ENCODE measurements around the gene SPON1.
"Not testable (repeated sequence)": the region's sequence is repeated elsewhere in the genome, so short reads cannot be mapped to it uniquely, and the experiment has no call there.

The SPON1 gene

DNA sequence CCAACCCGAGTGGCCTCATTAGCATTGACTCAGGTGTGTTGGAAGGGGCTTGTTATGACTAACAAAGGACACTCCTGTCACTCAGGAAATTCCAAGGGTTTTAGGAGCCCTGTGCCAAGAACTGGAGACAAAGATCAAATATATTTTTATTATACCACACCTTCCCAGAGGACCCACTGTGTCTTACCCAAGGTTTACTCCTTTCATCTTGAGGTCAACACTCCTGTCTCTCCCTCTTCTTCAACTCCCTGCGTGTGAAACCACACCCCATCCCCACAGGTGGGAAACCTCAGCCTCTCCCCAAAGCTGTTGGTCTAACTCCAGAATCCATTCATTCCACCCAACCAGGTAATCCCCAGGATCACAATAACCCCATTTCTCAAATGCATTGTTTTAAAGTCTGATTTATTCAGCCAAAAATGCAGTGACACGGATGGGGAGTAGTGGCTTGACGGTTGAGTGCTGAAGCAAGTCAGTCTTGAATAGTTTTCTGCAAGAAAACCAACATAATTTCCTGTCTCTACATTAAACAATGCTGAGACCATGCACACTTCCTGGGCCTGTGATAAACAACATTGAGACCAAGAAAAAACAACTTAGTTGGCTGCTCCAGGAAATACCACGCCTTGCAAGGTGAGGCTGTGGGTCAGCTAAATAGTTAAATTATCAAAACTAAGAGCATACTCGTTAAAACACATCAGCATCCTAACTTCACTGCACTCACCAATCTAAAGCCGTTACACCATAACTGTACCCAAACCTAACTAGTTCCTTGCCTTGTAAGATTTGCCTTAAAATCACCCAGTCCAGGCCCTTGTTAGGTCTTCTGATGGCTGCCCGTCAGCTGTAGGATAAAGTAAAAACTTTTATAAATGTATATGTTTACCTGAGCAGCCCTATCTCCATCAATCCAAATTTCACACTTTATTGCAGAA is 38.5 kb upstream of the SPON1 start:
- Histone ChIP-seq H3K79me2 (ENCODE audit: insufficient read depth, low read length) (no peaks in the 10 kb centered on the region), H2AFZ (ENCODE audit: low read length) (no peak overlapping the region), H3K9ac (ENCODE audit: low read length) (no peak overlapping the region), H3K27ac (ENCODE audit: low read depth, low read length, poor library complexity, severe bottlenecking) (no peak overlapping the region), H3F3A (ENCODE audit: insufficient read depth, low read length) (no peaks in the 10 kb centered on the region), H3K27me3 (ENCODE audit: insufficient read depth, low read length) (no peaks in the 10 kb centered on the region), H3K36me3 (ENCODE audit: insufficient read depth, low read length) (no peaks in the 10 kb centered on the region), H3K9me2 (ENCODE audit: low read depth, low read length) (no peaks in the 10 kb centered on the region), H3K4me1 (ENCODE audit: insufficient read depth, low read length, severe bottlenecking) (no peaks in the 10 kb centered on the region), H3K9me3 (ENCODE audit: low read length) (no peaks in the 10 kb centered on the region), H4K20me1 (ENCODE audit: insufficient read depth, low read length) (no peaks in the 10 kb centered on the region), H3K4me3 (ENCODE audit: low read depth, low read length, poor library complexity, severe bottlenecking) (no peak overlapping the region), H3K4me2 (ENCODE audit: low read length) (no peak overlapping the region)
- no peak for TF ChIP-seq EZH2 (IDR thresholded peaks at IDR 0.05; ENCODE audit: borderline replicate concordance, low read length)
- TF ChIP-seq, protein P1, sequence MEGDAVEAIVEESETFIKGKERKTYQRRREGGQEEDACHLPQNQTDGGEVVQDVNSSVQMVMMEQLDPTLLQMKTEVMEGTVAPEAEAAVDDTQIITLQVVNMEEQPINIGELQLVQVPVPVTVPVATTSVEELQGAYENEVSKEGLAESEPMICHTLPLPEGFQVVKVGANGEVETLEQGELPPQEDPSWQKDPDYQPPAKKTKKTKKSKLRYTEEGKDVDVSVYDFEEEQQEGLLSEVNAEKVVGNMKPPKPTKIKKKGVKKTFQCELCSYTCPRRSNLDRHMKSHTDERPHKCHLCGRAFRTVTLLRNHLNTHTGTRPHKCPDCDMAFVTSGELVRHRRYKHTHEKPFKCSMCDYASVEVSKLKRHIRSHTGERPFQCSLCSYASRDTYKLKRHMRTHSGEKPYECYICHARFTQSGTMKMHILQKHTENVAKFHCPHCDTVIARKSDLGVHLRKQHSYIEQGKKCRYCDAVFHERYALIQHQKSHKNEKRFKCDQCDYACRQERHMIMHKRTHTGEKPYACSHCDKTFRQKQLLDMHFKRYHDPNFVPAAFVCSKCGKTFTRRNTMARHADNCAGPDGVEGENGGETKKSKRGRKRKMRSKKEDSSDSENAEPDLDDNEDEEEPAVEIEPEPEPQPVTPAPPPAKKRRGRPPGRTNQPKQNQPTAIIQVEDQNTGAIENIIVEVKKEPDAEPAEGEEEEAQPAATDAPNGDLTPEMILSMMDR (IDR thresholded peaks at IDR 0.05; ENCODE audit: low read length): no peak

- no peak overlapping the region for H3K27ac ChIP-seq (ENCODE audit: low read depth, low read length, poor library complexity, severe bottlenecking)
- H3K4me1 ChIP-seq (ENCODE audit: insufficient read depth, low read length, severe bottlenecking): no peaks in the 10 kb centered on the region
Measured at GRCh38 chr11:13924801-13925327, 37.7 kb upstream of the SPON1 start.

DNA sequence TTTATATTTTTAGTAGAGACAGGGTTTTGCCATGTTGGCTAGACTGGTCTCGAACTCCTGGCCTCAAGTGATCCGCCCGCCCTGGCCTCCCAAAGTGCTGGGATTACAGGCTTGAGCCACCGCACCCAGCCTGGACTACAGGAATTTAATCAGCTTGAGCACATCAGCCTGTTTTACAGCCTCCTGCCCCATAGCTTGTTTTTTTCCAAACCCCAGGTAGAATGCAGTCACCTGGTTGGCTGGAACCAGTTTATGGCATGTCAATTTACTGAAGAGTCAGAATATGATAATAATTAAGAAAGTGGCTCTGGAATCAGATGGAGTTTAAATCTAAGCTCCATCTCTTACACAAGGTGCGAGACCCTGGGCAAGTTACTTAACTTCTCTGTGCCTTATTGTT is 36.2 kb upstream of the SPON1 start:
- not testable (repeated sequence) for H3K4me3 ChIP-seq (ENCODE audit: low read depth, low read length, poor library complexity, severe bottlenecking); H4K20me1 ChIP-seq (ENCODE audit: insufficient read depth, low read length); H3K27ac ChIP-seq (ENCODE audit: low read depth, low read length, poor library complexity, severe bottlenecking); H3K9me2 ChIP-seq (ENCODE audit: low read depth, low read length); H3K9ac ChIP-seq (ENCODE audit: low read length); H3K9me3 ChIP-seq (ENCODE audit: low read length); H2AFZ ChIP-seq (ENCODE audit: low read length); H3K27me3 ChIP-seq (ENCODE audit: insufficient read depth, low read length); H3K4me1 ChIP-seq (ENCODE audit: insufficient read depth, low read length, severe bottlenecking); H3K4me2 ChIP-seq (ENCODE audit: low read length); H3K79me2 ChIP-seq (ENCODE audit: insufficient read depth, low read length); H3F3A ChIP-seq (ENCODE audit: insufficient read depth, low read length); H3K36me3 ChIP-seq (ENCODE audit: insufficient read depth, low read length)

More at GRCh38 chr11:13924801-13925327, 37.7 kb upstream of the SPON1 start:
- Histone ChIP-seq H3K4me2 (ENCODE audit: low read length) (no peak overlapping the region), H3F3A (ENCODE audit: insufficient read depth, low read length) (no peaks in the 10 kb centered on the region), H3K36me3 (ENCODE audit: insufficient read depth, low read length) (no peaks in the 10 kb centered on the region), H3K9ac (ENCODE audit: low read length) (no peak overlapping the region), H3K79me2 (ENCODE audit: insufficient read depth, low read length) (no peaks in the 10 kb centered on the region), H3K9me3 (ENCODE audit: low read length) (no peaks in the 10 kb centered on the region), H3K27me3 (ENCODE audit: insufficient read depth, low read length) (no peaks in the 10 kb centered on the region), H3K9me2 (ENCODE audit: low read depth, low read length) (no peaks in the 10 kb centered on the region), H4K20me1 (ENCODE audit: insufficient read depth, low read length) (no peaks in the 10 kb centered on the region), H2AFZ (ENCODE audit: low read length) (no peak overlapping the region), H3K4me3 (ENCODE audit: low read depth, low read length, poor library complexity, severe bottlenecking) (no peak overlapping the region)
- TF ChIP-seq, protein P1 (IDR thresholded peaks at IDR 0.05; ENCODE audit: low read length): no peak
- TF ChIP-seq EZH2 (IDR thresholded peaks at IDR 0.05; ENCODE audit: borderline replicate concordance, low read length): no peak

Data from OCI-LY1 (cell line).